Panc1 (cell line): ENCODE measurements around the gene PITX2.

Experiments used
- CTCF ChIP-seq: fragments of 450-650 bp; IDR thresholded peaks from 2 replicates; pipeline ENCODE4 v1.5.1; 2017; ENCODE audit warnings: mild to moderate bottlenecking
- POLR2AphosphoS5 ChIP-seq: IDR thresholded peaks from 2 replicates; pipeline ENCODE4 v1.6.1; 2012; ENCODE audit warnings: mild to moderate bottlenecking, low read depth, low read length, moderate library complexity
- REST ChIP-seq, 2 experiments: IDR thresholded peaks; 2 replicates each; pipeline ENCODE4 v1.6.1; 2011 to 2012; ENCODE audit warnings: low read depth in 2 of 2, control low read depth in 1 of 2, low read length in 1 of 2, mild to moderate bottlenecking in 1 of 2, moderate library complexity in 1 of 2; ENCODE audit not compliant: insufficient read depth in 1 of 2

DNA sequence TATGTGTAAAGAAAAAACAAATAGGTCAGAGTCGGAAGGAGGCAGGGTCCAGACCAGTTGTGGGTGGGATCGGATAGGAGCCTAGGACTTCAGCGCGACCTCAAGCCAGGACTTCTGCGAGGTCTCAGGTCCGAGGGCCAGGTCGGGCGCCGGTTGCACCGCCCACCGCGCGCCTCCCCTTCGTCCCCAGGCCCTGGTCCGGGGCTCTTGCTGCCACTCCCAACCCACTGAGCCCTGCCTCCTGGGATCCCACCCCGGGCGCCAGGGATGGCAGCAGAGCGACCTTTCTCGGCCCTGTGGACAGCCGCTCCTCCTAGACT, 12.3 kb downstream of the PITX2 start:
- no peak for TF ChIP-seq CTCF
- no peak for TF ChIP-seq POLR2AphosphoS5
- no peak for TF ChIP-seq REST (IDR thresholded peaks at IDR 0.05; ENCODE audit: insufficient read depth in 1 of 2, low read depth in 2 of 2, low read length in 1 of 2)
